ENCODE data around the gene NHSL2. TPM values are rescaled to one million over a fixed set of nuclear protein-coding genes. Genes with fewer than 3 reads are reported as not detected.

The NHSL2 gene
- total RNA-seq, 1 experiment from 2014 or later, result 0.07 TPM

DNA sequence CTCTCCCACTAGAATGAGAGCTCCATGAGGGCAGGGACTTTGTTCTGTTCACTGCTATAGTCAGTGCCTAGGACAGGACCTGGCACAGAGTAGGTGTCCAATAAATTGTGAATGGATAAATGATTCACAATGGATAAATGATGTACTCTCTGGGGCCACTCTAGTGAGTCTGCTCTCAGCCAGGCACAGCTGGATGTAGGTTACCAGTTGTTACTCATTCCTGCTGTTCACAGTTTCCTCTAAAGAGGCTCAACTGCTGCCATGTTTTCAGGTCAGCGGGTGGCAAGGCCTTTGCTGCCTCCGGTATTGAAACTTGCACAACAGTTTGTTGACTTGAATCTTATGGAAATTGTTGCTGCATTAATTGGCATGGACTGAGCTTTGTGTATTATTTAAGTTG is 99.1 kb downstream of the NHSL2 start:
- intact Hi-C loops (cut with micrococcal nuclease), result no loop called here
- ChIA-PET POLR2A (ENCODE audit: unreplicated experiment) (no interaction called here), CTCF (no interaction called here)
- H3K27me3 ChIP-seq (ENCODE audit: low read length), result no peaks in the 10 kb centered on the region
- no peaks in the 10 kb centered on the region for H3K36me3 ChIP-seq (ENCODE audit: low read depth, low read length)
- no peaks in the 10 kb centered on the region for H3F3A ChIP-seq (ENCODE audit: low read length, unreplicated experiment)
- H4K20me1 ChIP-seq (ENCODE audit: low read length), result no peaks in the 10 kb centered on the region
- H3K9ac ChIP-seq (ENCODE audit: low read length), result no peak overlapping the region
- no TSS peak for BruUV-seq (replicated peaks)
- ATAC-seq, result no peak
- no peaks in the 10 kb centered on the region for H3K4me1 ChIP-seq (ENCODE audit: insufficient read depth, low read length)
- no peak overlapping the region for H3K4me3 ChIP-seq (ENCODE audit: low read length)
- no peaks in the 10 kb centered on the region for H3K9me2 ChIP-seq (replicated peaks; ENCODE audit: low read length)
- H3K79me2 ChIP-seq (ENCODE audit: low read length), result no peaks in the 10 kb centered on the region
- no peak overlapping the region for H3K27ac ChIP-seq (ENCODE audit: low read length)
- no peaks in the 10 kb centered on the region for H3K9me3 ChIP-seq (ENCODE audit: low read length)
- TF ChIP-seq, protein P1, sequence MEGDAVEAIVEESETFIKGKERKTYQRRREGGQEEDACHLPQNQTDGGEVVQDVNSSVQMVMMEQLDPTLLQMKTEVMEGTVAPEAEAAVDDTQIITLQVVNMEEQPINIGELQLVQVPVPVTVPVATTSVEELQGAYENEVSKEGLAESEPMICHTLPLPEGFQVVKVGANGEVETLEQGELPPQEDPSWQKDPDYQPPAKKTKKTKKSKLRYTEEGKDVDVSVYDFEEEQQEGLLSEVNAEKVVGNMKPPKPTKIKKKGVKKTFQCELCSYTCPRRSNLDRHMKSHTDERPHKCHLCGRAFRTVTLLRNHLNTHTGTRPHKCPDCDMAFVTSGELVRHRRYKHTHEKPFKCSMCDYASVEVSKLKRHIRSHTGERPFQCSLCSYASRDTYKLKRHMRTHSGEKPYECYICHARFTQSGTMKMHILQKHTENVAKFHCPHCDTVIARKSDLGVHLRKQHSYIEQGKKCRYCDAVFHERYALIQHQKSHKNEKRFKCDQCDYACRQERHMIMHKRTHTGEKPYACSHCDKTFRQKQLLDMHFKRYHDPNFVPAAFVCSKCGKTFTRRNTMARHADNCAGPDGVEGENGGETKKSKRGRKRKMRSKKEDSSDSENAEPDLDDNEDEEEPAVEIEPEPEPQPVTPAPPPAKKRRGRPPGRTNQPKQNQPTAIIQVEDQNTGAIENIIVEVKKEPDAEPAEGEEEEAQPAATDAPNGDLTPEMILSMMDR (conservative IDR thresholded peaks at IDR 0.05; ENCODE audit: low read depth, low read length), result no peak
- TF ChIP-seq EZH2 (IDR thresholded peaks at IDR 0.05; ENCODE audit: low read length, unreplicated experiment) (no peak), EZH2phosphoT487 (IDR thresholded peaks at IDR 0.05; ENCODE audit: borderline replicate concordance, low read length) (no peak)
- H2AFZ ChIP-seq (ENCODE audit: low read length), result no peak overlapping the region
- no peak for DNase-seq
- no peak overlapping the region for H3K4me2 ChIP-seq (ENCODE audit: low read length)

DNA sequence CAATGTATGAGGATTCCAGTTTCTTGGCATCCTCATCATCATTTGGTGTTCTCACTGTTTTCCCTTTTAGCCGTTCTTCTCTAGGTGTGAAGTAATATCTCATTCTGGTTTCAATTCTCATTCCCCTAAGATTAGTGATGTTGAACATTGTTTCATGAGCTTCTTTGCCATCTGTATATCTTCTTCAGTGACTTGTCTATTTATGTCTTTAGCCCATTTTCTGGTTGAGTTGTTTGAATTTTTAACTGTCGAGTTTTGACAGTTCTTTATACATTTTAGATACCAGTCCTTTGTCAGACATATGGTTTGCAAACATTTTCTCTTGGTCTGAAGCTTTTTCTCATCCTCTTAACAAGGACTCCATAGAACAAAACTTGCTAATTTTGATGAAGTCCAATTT is 101.1 kb downstream of the NHSL2 start:
- H2AFZ ChIP-seq (ENCODE audit: low read length), result no peak overlapping the region
- BruUV-seq (replicated peaks), result no TSS peak

DNA sequence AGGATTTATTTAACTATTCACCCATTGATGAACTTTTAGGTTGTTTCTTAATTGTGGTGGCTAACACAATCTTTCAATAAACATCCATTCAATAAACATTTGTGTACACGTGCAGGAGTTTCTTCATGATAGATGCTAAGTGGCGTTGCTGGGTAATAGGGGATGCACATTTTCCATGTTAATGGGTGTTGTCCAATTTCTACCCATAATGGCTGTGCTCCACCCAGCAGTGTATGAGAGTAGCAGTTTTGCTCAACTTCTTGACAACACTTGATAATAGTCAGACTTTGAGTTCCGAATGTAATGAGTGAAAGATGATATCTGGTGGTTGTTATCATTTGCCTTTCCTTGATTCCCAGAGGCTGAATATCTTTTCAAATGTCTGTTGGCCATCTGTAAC is 104.7 kb downstream of the NHSL2 start:
- DNase-seq, result no peak
- no peaks in the 10 kb centered on the region for H3K36me3 ChIP-seq (ENCODE audit: low read depth, low read length)
- ChIA-PET POLR2A (ENCODE audit: unreplicated experiment) (no interaction called here), CTCF (no interaction called here)
- H3K27me3 ChIP-seq (ENCODE audit: low read length), result no peaks in the 10 kb centered on the region
- no peak for ATAC-seq
- no peak overlapping the region for H3K4me2 ChIP-seq (ENCODE audit: low read length)
- no peak overlapping the region for H3K27ac ChIP-seq (ENCODE audit: low read length)
- no peaks in the 10 kb centered on the region for H3K9me3 ChIP-seq (ENCODE audit: low read length)
- H3K4me3 ChIP-seq (ENCODE audit: low read length), result no peak overlapping the region
- H2AFZ ChIP-seq (ENCODE audit: low read length), result no peak overlapping the region
- no peak overlapping the region for H3K9ac ChIP-seq (ENCODE audit: low read length)
- no TSS peak for BruUV-seq (replicated peaks)
- intact Hi-C loops (cut with micrococcal nuclease), result no loop called here
- TF ChIP-seq, protein P1 (conservative IDR thresholded peaks at IDR 0.05; ENCODE audit: low read depth, low read length), result no peak
- TF ChIP-seq EZH2 (IDR thresholded peaks at IDR 0.05; ENCODE audit: low read length, unreplicated experiment) (no peak), EZH2phosphoT487 (IDR thresholded peaks at IDR 0.05; ENCODE audit: borderline replicate concordance, low read length) (no peak)
- H4K20me1 ChIP-seq (ENCODE audit: low read length), result no peaks in the 10 kb centered on the region
- no peaks in the 10 kb centered on the region for H3F3A ChIP-seq (ENCODE audit: low read length, unreplicated experiment)
- H3K4me1 ChIP-seq (ENCODE audit: insufficient read depth, low read length), result peaks cover 18% of the 10 kb centered on the region
- H3K79me2 ChIP-seq (ENCODE audit: low read length), result no peaks in the 10 kb centered on the region
- no peaks in the 10 kb centered on the region for H3K9me2 ChIP-seq (replicated peaks; ENCODE audit: low read length)

More for the DNA sequence above, 101.1 kb downstream of the NHSL2 start:
- Histone ChIP-seq H3K9me2 (replicated peaks; ENCODE audit: low read length) (no peaks in the 10 kb centered on the region), H3K4me1 (ENCODE audit: insufficient read depth, low read length) (no peaks in the 10 kb centered on the region), H3K79me2 (ENCODE audit: low read length) (no peaks in the 10 kb centered on the region), H4K20me1 (ENCODE audit: low read length) (no peaks in the 10 kb centered on the region), H3F3A (ENCODE audit: low read length, unreplicated experiment) (no peaks in the 10 kb centered on the region), H3K27ac (ENCODE audit: low read length) (no peak overlapping the region), H3K9me3 (ENCODE audit: low read length) (no peaks in the 10 kb centered on the region), H3K27me3 (ENCODE audit: low read length) (no peaks in the 10 kb centered on the region), H3K4me3 (ENCODE audit: low read length) (no peak overlapping the region), H3K9ac (ENCODE audit: low read length) (no peak overlapping the region), H3K4me2 (ENCODE audit: low read length) (no peak overlapping the region), H3K36me3 (ENCODE audit: low read depth, low read length) (no peaks in the 10 kb centered on the region)
- POLR2A ChIA-PET (ENCODE audit: unreplicated experiment), result no interaction called here
- no peak for TF ChIP-seq EZH2phosphoT487 (IDR thresholded peaks at IDR 0.05; ENCODE audit: borderline replicate concordance, low read length)
- ATAC-seq, result no peak
- DNase-seq, result no peak
- intact Hi-C loops (cut with micrococcal nuclease), result no loop called here
- CTCF ChIA-PET, result no interaction called here
